Parathyroid adenoma (tissue), 2 donors: ENCODE data around the gene KCTD16.

Experiments used
- H2AFZ ChIP-seq: fragments of 300-600 bp; sonication (generic); one replicate; pipeline ENCODE4 v1.7.0; 2017; ENCODE audit warnings: antibody characterized with exemption, mild to moderate bottlenecking
- H3K27ac ChIP-seq: fragments of 300-600 bp; sonication (generic); one replicate; pipeline ENCODE4 v1.7.0; 2017
- H3K27me3 ChIP-seq: fragments of 300-600 bp; sonication (generic); one replicate; pipeline ENCODE4 v1.7.0; 2017; ENCODE audit warnings: low read length; ENCODE audit not compliant: control insufficient read depth, insufficient read depth
- H3K36me3 ChIP-seq: fragments of 300-600 bp; sonication (generic); one replicate; pipeline ENCODE4 v1.7.0; 2017; ENCODE audit warnings: low read length; ENCODE audit not compliant: control insufficient read depth, insufficient read depth
- H3K4me1 ChIP-seq: fragments of 300-600 bp; sonication (generic); one replicate; pipeline ENCODE4 v1.7.0; 2017; ENCODE audit warnings: control low read depth
- H3K4me2 ChIP-seq: fragments of 300-600 bp; sonication (generic); one replicate; pipeline ENCODE4 v1.7.0; 2017; ENCODE audit warnings: low read length
- H3K4me3 ChIP-seq: fragments of 300-600 bp; sonication (generic); one replicate; pipeline ENCODE4 v1.7.0; 2017; ENCODE audit warnings: low read depth, low read length
- H3K79me2 ChIP-seq: fragments of 300-600 bp; sonication (generic); one replicate; pipeline ENCODE4 v1.7.0; 2017; ENCODE audit warnings: control low read depth
- H3K9ac ChIP-seq: fragments of 300-600 bp; sonication (generic); one replicate; pipeline ENCODE4 v1.7.0; 2017; ENCODE audit warnings: mild to moderate bottlenecking
- H3K9me3 ChIP-seq: fragments of 300-600 bp; sonication (generic); one replicate; pipeline ENCODE4 v1.7.0; 2017; ENCODE audit warnings: low read length; ENCODE audit not compliant: control insufficient read depth
- TF ChIP-seq, protein P1 (sequence below): fragments of 300-600 bp; sonication (generic); IDR thresholded peaks from one replicate; pipeline ENCODE4 v1.7.0; 2017; ENCODE audit warnings: antibody characterized with exemption, mild to moderate bottlenecking
- donor health status: primary hyperparathyroidism.

Gene KCTD16

DNA sequence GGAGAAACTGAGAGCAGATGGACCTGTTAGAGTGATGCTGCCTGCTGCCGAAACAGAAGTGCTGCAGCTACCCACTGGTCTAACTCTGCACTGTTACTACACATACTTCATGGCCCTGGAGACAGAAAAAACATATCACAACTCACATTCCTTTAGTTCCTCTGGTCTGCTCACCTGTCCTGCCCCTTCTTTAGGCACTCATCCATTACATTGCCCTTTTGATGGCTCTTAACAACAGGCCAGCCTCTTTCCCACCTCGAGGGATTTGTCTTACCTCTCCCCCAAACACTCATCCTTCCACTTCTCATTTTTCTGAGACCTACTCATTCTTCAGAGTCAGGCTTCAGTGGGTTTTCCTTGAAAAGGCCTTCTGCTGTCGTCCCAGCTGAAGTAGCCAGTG, 49.2 kb downstream of the KCTD16 start:
- no peak overlapping the region for H3K27ac ChIP-seq
- no peak overlapping the region for H3K9ac ChIP-seq
- H3K36me3 ChIP-seq = no peaks in the 10 kb centered on the region
- H3K4me2 ChIP-seq = no peak overlapping the region
- TF ChIP-seq, protein P1, sequence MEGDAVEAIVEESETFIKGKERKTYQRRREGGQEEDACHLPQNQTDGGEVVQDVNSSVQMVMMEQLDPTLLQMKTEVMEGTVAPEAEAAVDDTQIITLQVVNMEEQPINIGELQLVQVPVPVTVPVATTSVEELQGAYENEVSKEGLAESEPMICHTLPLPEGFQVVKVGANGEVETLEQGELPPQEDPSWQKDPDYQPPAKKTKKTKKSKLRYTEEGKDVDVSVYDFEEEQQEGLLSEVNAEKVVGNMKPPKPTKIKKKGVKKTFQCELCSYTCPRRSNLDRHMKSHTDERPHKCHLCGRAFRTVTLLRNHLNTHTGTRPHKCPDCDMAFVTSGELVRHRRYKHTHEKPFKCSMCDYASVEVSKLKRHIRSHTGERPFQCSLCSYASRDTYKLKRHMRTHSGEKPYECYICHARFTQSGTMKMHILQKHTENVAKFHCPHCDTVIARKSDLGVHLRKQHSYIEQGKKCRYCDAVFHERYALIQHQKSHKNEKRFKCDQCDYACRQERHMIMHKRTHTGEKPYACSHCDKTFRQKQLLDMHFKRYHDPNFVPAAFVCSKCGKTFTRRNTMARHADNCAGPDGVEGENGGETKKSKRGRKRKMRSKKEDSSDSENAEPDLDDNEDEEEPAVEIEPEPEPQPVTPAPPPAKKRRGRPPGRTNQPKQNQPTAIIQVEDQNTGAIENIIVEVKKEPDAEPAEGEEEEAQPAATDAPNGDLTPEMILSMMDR = no peak
- H3K4me1 ChIP-seq = no peaks in the 10 kb centered on the region
- H3K27me3 ChIP-seq = no peaks in the 10 kb centered on the region
- no peak overlapping the region for H2AFZ ChIP-seq
- H3K79me2 ChIP-seq = no peaks in the 10 kb centered on the region
- no peak overlapping the region for H3K4me3 ChIP-seq
- H3K9me3 ChIP-seq = no peaks in the 10 kb centered on the region

- H3K27me3 ChIP-seq = no peaks in the 10 kb centered on the region
- H3K4me2 ChIP-seq = no peak overlapping the region
- no peaks in the 10 kb centered on the region for H3K9me3 ChIP-seq
- no peaks in the 10 kb centered on the region for H3K79me2 ChIP-seq
- no peak overlapping the region for H3K27ac ChIP-seq
- no peak overlapping the region for H3K9ac ChIP-seq
- H3K4me1 ChIP-seq = no peaks in the 10 kb centered on the region
- H3K36me3 ChIP-seq = no peaks in the 10 kb centered on the region
- TF ChIP-seq, protein P1 = no peak
- H3K4me3 ChIP-seq = no peak overlapping the region
- H2AFZ ChIP-seq = no peak overlapping the region
These were observed 56.8 kb downstream of the KCTD16 start for GRCh38 chr5:144227363-144227999.

DNA sequence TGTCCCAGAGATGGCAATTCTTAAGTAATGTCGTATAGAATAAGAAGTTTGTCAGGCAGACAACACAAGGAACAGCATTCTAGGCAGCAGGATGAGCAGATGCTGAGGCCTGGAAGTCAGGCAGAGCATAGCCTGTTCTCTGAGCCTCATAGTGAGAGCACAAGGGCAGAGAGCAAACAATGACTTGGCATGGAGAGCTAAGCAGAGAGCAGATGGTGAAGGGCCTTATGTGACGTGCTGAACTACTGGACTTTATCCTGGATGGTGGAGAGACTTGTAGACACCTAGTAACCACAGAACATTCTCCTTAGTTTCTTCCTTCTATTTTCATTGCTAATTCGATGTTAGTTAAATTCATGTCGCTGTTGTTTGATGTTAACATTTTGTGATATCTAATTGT, 60.1 kb downstream of the KCTD16 start:
- H3K4me1 ChIP-seq = no peaks in the 10 kb centered on the region
- TF ChIP-seq, protein P1 = no peak
- no peaks in the 10 kb centered on the region for H3K9me3 ChIP-seq

DNA sequence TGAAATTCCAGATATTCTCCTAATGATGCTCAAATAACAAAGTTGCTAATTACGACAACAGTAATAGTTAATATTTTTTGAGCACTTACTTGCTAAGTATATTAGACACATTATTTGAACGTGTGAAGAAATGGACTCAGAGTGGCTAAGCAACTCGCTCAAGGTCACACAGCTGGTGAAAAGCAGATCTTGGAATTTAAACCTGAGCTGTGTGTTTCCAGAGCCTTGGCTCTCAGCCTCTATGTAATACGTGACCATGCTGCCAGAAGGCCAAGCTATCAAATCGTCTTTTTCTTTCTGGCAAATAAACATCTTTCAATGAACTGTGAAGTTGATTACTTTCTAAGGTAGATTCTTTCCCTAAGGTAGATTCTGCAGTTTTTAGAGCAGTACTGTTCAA, 61.6 kb downstream of the KCTD16 start:
- no peaks in the 10 kb centered on the region for H3K36me3 ChIP-seq
- H3K9me3 ChIP-seq = no peaks in the 10 kb centered on the region
- no peaks in the 10 kb centered on the region for H3K79me2 ChIP-seq
- H3K9ac ChIP-seq = no peak overlapping the region
- no peak overlapping the region for H3K4me2 ChIP-seq
- H2AFZ ChIP-seq = no peak overlapping the region
- no peak overlapping the region for H3K27ac ChIP-seq
- H3K4me1 ChIP-seq = no peaks in the 10 kb centered on the region
- H3K4me3 ChIP-seq = no peak overlapping the region
- H3K27me3 ChIP-seq = no peaks in the 10 kb centered on the region
- TF ChIP-seq, protein P1 = no peak

More for the DNA sequence above, 60.1 kb downstream of the KCTD16 start:
- Histone ChIP-seq H2AFZ (no peak overlapping the region), H3K4me2 (no peak overlapping the region), H3K79me2 (no peaks in the 10 kb centered on the region), H3K9ac (no peak overlapping the region), H3K4me3 (no peak overlapping the region), H3K36me3 (no peaks in the 10 kb centered on the region), H3K27ac (no peak overlapping the region), H3K27me3 (no peaks in the 10 kb centered on the region)

DNA sequence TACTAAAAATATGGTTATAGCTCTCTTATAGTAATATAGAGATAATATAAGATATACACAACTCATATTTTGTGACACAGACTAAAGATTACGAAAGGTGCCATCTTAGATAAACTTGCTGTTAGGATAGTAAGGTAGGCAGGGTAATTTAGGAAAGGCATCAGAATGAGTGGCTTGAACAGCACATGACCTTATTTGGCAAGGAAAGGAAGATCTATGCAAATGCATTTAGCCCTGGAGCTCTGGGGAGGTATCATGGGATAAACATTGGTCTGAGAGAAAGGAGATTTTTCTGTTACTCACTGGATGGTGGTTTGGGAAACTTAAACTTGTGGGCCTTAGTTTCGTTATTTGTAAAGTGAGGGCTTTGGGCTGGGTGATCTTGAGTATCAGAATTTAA, 65.8 kb downstream of the KCTD16 start:
- no peak overlapping the region for H3K27ac ChIP-seq
- no peaks in the 10 kb centered on the region for H3K27me3 ChIP-seq
- no peaks in the 10 kb centered on the region for H3K9me3 ChIP-seq
- no peaks in the 10 kb centered on the region for H3K79me2 ChIP-seq
- H2AFZ ChIP-seq = no peak overlapping the region
- no peak overlapping the region for H3K9ac ChIP-seq
- no peak overlapping the region for H3K4me3 ChIP-seq
- H3K4me1 ChIP-seq = no peaks in the 10 kb centered on the region
- H3K36me3 ChIP-seq = no peaks in the 10 kb centered on the region
- no peak overlapping the region for H3K4me2 ChIP-seq
- TF ChIP-seq, protein P1 = no peak
